SK-N-SH treated with all-trans-retinoic acid at 6 μM for 48 hours (cell line): ENCODE measurements around the gene DYNC1LI2.

Experiments used
- ATAC-seq: fragments of 200-7000 bp; cut with Tn5 transposase; 3 replicates; pipeline ENCODE4 v1.9.1; 2020; ENCODE audit warnings: mild to moderate bottlenecking, moderate library complexity
- ARNTL ChIP-seq: fragments of 450-650 bp; formaldehyde crosslinking; IDR thresholded peaks from 2 replicates; pipeline ENCODE4 v1.5.0; 2020; ENCODE audit warnings: low read depth, mild to moderate bottlenecking, moderate library complexity, borderline replicate concordance
- BACH2 ChIP-seq: fragments of 250-450 bp; sonication (Bioruptor Pico); IDR thresholded peaks from 2 replicates; pipeline ENCODE4 v1.9.0; 2021; ENCODE audit warnings: mild to moderate bottlenecking, borderline replicate concordance
- CSRNP3 ChIP-seq: fragments of 250-450 bp; sonication (Bioruptor Pico); IDR thresholded peaks from 2 replicates; pipeline ENCODE4 v1.5.1; 2021; ENCODE audit warnings: mild to moderate bottlenecking, moderate library complexity
- ESRRG ChIP-seq: fragments of 250-450 bp; sonication (Bioruptor Pico); IDR thresholded peaks from 2 replicates; pipeline ENCODE4 v1.6.1; 2021; ENCODE audit warnings: mild to moderate bottlenecking
- GLIS3 ChIP-seq: fragments of 250-450 bp; sonication (Bioruptor Pico); IDR thresholded peaks from 2 replicates; pipeline ENCODE4 v1.5.0; 2020; ENCODE audit warnings: mild to moderate bottlenecking, moderate library complexity
- ISL1 ChIP-seq: fragments of 250-450 bp; sonication (Bioruptor Pico); IDR thresholded peaks from 2 replicates; pipeline ENCODE4 v2.1.2; 2022; ENCODE audit warnings: mild to moderate bottlenecking, moderate library complexity
- OSR1 ChIP-seq: fragments of 250-450 bp; sonication (Bioruptor Pico); IDR thresholded peaks from 2 replicates; pipeline ENCODE4 v1.8.0; 2022; ENCODE audit warnings: moderate library complexity, mild to moderate bottlenecking, inconsistent platforms
- PATZ1 ChIP-seq: fragments of 250-450 bp; sonication (Bioruptor Pico); IDR thresholded peaks from 2 replicates; pipeline ENCODE4 v1.8.0; 2020; ENCODE audit warnings: mild to moderate bottlenecking, moderate library complexity, borderline replicate concordance
- POU6F1 ChIP-seq: fragments of 250-450 bp; sonication (Bioruptor Pico); IDR thresholded peaks from 2 replicates; pipeline ENCODE4 v1.8.0; 2021; ENCODE audit warnings: low read depth, mild to moderate bottlenecking, moderate library complexity, borderline replicate concordance
- PPARA ChIP-seq: fragments of 250-450 bp; sonication (Bioruptor Pico); IDR thresholded peaks from 2 replicates; pipeline ENCODE4 v1.5.0; 2020; ENCODE audit warnings: mild to moderate bottlenecking, borderline replicate concordance
- RARB ChIP-seq: fragments of 250-450 bp; sonication (Bioruptor Pico); IDR thresholded peaks from 2 replicates; pipeline ENCODE4 v1.8.0; 2021; ENCODE audit warnings: mild to moderate bottlenecking, moderate library complexity
- SNAI2 ChIP-seq: fragments of 250-450 bp; sonication (Bioruptor Pico); IDR thresholded peaks from 2 replicates; pipeline ENCODE4 v1.5.0; 2020; ENCODE audit warnings: mild to moderate bottlenecking, moderate library complexity
- TCF4 ChIP-seq: fragments of 250-450 bp; sonication (Bioruptor Pico); IDR thresholded peaks from 2 replicates; pipeline ENCODE4 v1.8.0; 2021; ENCODE audit warnings: mild to moderate bottlenecking, moderate library complexity, borderline replicate concordance
- TOX ChIP-seq: fragments of 250-450 bp; sonication (Bioruptor Pico); IDR thresholded peaks from 2 replicates; pipeline ENCODE4 v1.8.0; 2021; ENCODE audit warnings: mild to moderate bottlenecking, moderate library complexity, borderline replicate concordance
- TSHZ2 ChIP-seq: fragments of 250-450 bp; sonication (Bioruptor Pico); IDR thresholded peaks from 2 replicates; pipeline ENCODE4 v1.5.0; 2020; ENCODE audit warnings: mild to moderate bottlenecking, moderate library complexity
- ZC3H10 ChIP-seq: fragments of 250-450 bp; sonication (Bioruptor Pico); IDR thresholded peaks from 2 replicates; pipeline ENCODE4 v1.5.1; 2021; ENCODE audit warnings: mild to moderate bottlenecking, moderate library complexity
- ZFP3 ChIP-seq: fragments of 250-450 bp; sonication (Bioruptor Pico); IDR thresholded peaks from 2 replicates; pipeline ENCODE4 v1.5.0; 2020; ENCODE audit warnings: mild to moderate bottlenecking, moderate library complexity
- ZFP30 ChIP-seq: fragments of 450-650 bp; formaldehyde crosslinking; IDR thresholded peaks from 2 replicates; pipeline ENCODE4 v1.5.0; 2022; ENCODE audit warnings: mild to moderate bottlenecking, moderate library complexity
- ZNF565 ChIP-seq: fragments of 450-650 bp; formaldehyde crosslinking; conservative IDR thresholded peaks from 2 replicates; pipeline ENCODE4 v1.5.0; 2020; ENCODE audit warnings: low read depth, mild to moderate bottlenecking, moderate library complexity
- ZNF70 ChIP-seq: fragments of 450-650 bp; formaldehyde crosslinking; IDR thresholded peaks from 2 replicates; pipeline ENCODE4 v1.5.0; 2020; ENCODE audit warnings: mild to moderate bottlenecking, moderate library complexity
- ZNF8 ChIP-seq: fragments of 450-650 bp; formaldehyde crosslinking; IDR thresholded peaks from 2 replicates; pipeline ENCODE4 v1.5.0; 2020; ENCODE audit warnings: mild to moderate bottlenecking, moderate library complexity

The DYNC1LI2 gene

GRCh38 chr16:66786551-66786950 lies 35.1 kb upstream of the DYNC1LI2 start:
- ATAC-seq, result no peak
- no peak for TF ChIP-seq ZNF8
- TF ChIP-seq ZNF70 (CRISPR knock-in tag), result no peak
- TF ChIP-seq ESRRG, result no peak
- TF ChIP-seq ZFP3 (CRISPR knock-in tag), result no peak
- no peak for TF ChIP-seq TOX (CRISPR knock-in tag)
- TF ChIP-seq RARB (CRISPR knock-in tag), result no peak
- TF ChIP-seq GLIS3 (CRISPR knock-in tag), result no peak
- TF ChIP-seq PPARA (CRISPR knock-in tag), result no peak

- no peak for TF ChIP-seq SNAI2 (CRISPR knock-in tag)
- no peak for TF ChIP-seq GLIS3 (CRISPR knock-in tag)
- TF ChIP-seq RARB (CRISPR knock-in tag), result no peak
- no peak for TF ChIP-seq TSHZ2 (CRISPR knock-in tag)
- no peak for TF ChIP-seq PPARA (CRISPR knock-in tag)
- no peak for TF ChIP-seq OSR1 (CRISPR knock-in tag)
- no peak for TF ChIP-seq ZFP3 (CRISPR knock-in tag)
- TF ChIP-seq POU6F1 (CRISPR knock-in tag), result no peak
- no peak for TF ChIP-seq BACH2 (CRISPR knock-in tag)
- no peak for TF ChIP-seq ZNF70 (CRISPR knock-in tag)
- no peak for TF ChIP-seq ZNF565 (CRISPR knock-in tag)
- ATAC-seq, result no peak
Observed at GRCh38 chr16:66776457-66776856, 25.0 kb upstream of the DYNC1LI2 start.

GRCh38 chr16:66774981-66775380 lies 23.6 kb upstream of the DYNC1LI2 start:
- ATAC-seq, result no peak
- TF ChIP-seq ZFP30 (CRISPR knock-in tag) (no peak), PPARA (CRISPR knock-in tag) (no peak), RARB (CRISPR knock-in tag) (no peak), ESRRG (no peak), ZNF8 (no peak), OSR1 (CRISPR knock-in tag) (no peak), ZC3H10 (CRISPR knock-in tag) (no peak), BACH2 (CRISPR knock-in tag) (no peak), TCF4 (CRISPR knock-in tag) (no peak), TOX (CRISPR knock-in tag) (no peak), SNAI2 (CRISPR knock-in tag) (no peak), ZNF565 (CRISPR knock-in tag) (no peak), CSRNP3 (no peak), GLIS3 (CRISPR knock-in tag) (no peak)
- TF ChIP-seq, all 23 proteins: peak for 0

GRCh38 chr16:66758086-66758485 lies 6.7 kb upstream of the DYNC1LI2 start:
- ATAC-seq, result no peak
- TF ChIP-seq CSRNP3, result no peak
- no peak for TF ChIP-seq ZNF8
- no peak for TF ChIP-seq ISL1 (CRISPR knock-in tag)
- no peak for TF ChIP-seq TOX (CRISPR knock-in tag)
- no peak for TF ChIP-seq PATZ1 (CRISPR knock-in tag)
- no peak for TF ChIP-seq ZNF565 (CRISPR knock-in tag)
- TF ChIP-seq RARB (CRISPR knock-in tag), result no peak
- no peak for TF ChIP-seq ARNTL (CRISPR knock-in tag)
- TF ChIP-seq BACH2 (CRISPR knock-in tag), result no peak
- TF ChIP-seq ZC3H10 (CRISPR knock-in tag), result no peak
- TF ChIP-seq ZFP30 (CRISPR knock-in tag), result no peak
